GM12873 (cell line): Measurements from ENCODE around the gene CD180.

Source experiments
- CTCF ChIP-seq: IDR thresholded peaks from 2 replicates; pipeline ENCODE4 v1.5.1; 2012; ENCODE audit warnings: low read depth, mild to moderate bottlenecking, moderate library complexity, low read length, control low read depth; ENCODE audit not compliant: insufficient read depth; ENCODE audit errors: missing control alignments

The CD180 gene

GRCh38 chr5:67194166-67194565 is 2.4 kb downstream of the CD180 start:
- no peak for TF ChIP-seq CTCF

GRCh38 chr5:67193439-67193807 is 3.2 kb downstream of the CD180 start:
- no peak for TF ChIP-seq CTCF

GRCh38 chr5:67192719-67193438 is 3.7 kb downstream of the CD180 start:
- TF ChIP-seq CTCF: no peak

GRCh38 chr5:67190861-67191260 is 5.7 kb downstream of the CD180 start:
- no peak for TF ChIP-seq CTCF

DNA sequence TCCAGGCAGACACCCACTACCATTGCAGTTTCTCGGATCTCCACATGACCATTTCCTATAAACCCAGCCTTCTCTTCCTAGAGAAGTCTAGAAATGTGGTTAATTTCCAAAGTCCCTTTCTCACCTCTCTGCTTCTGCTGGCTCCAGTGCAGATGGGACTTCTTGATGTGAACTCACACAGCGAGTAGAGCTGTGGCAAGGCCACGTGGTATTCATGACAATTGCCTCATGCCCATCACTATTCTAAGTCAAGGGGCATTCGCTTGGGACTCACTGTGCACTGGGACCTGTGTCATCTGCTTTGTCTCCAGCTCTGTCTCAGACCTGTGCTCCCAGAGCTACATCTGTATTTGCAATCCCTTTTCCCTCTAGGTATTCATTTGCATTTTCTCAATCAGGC is 6.2 kb downstream of the CD180 start:
- TF ChIP-seq CTCF: no peak

GRCh38 chr5:67189931-67190330 is 6.7 kb downstream of the CD180 start:
- TF ChIP-seq CTCF: no peak

- TF ChIP-seq CTCF: no peak
Observed at GRCh38 chr5:67189079-67189354, 7.6 kb downstream of the CD180 start.
